Measurements from ENCODE around the gene CDC42BPA. TPM values are rescaled to one million over a fixed set of nuclear protein-coding genes. Genes with fewer than 3 reads are reported as not detected.
"Not testable (repeated sequence)": the region's sequence is repeated elsewhere in the genome, so short reads cannot be mapped to it uniquely, and the experiment has no call there.

Gene CDC42BPA
- total RNA-seq, 2 donors from 2014 or later: 35.3 to 41.0 TPM

GRCh38 chr1:227342075-227342829 is 24.0 kb upstream of the CDC42BPA start:
- no peak for DNase-seq
- no peak for ATAC-seq
- intact Hi-C loops (cut with DNase I): no loop called here

GRCh38 chr1:227336136-227336535 is 17.8 kb upstream of the CDC42BPA start:
- DNase-seq; intact Hi-C loops (cut with DNase I); ATAC-seq: not testable (repeated sequence)

GRCh38 chr1:227335242-227336020 is 17.1 kb upstream of the CDC42BPA start:
- DNase-seq (no peak), ATAC-seq (no peak)
- intact Hi-C loops (cut with DNase I): no loop called here

GRCh38 chr1:227333423-227333822 is 15.1 kb upstream of the CDC42BPA start:
- ATAC-seq: no peak
- intact Hi-C loops (cut with DNase I): no loop called here

GRCh38 chr1:227330279-227331076 is 12.2 kb upstream of the CDC42BPA start:
- DNase-seq: no peak
- no peak for ATAC-seq
- intact Hi-C loops (cut with DNase I): no loop called here

More at GRCh38 chr1:227333423-227333822, 15.1 kb upstream of the CDC42BPA start:
- no peak for DNase-seq

GRCh38 chr1:227328405-227329019 is 10.2 kb upstream of the CDC42BPA start:
- ATAC-seq (no peak), DNase-seq (no peak)
- intact Hi-C loops (cut with DNase I): no loop called here

GRCh38 chr1:227325156-227325555 is 6.9 kb upstream of the CDC42BPA start:
- ATAC-seq: no peak
- intact Hi-C loops (cut with DNase I): no loop called here
- DNase-seq: no peak

GRCh38 chr1:227323967-227324268 is 5.6 kb upstream of the CDC42BPA start:
- no peak for ATAC-seq
- intact Hi-C loops (cut with DNase I): no loop called here
- DNase-seq: no peak

GRCh38 chr1:227323171-227323966 is 5.1 kb upstream of the CDC42BPA start:
- intact Hi-C loops (cut with DNase I): no loop called here

GRCh38 chr1:227322376-227322775 is 4.1 kb upstream of the CDC42BPA start:
- DNase-seq (no peak), ATAC-seq (no peak)
- intact Hi-C loops (cut with DNase I): no loop called here

More at GRCh38 chr1:227323171-227323966, 5.1 kb upstream of the CDC42BPA start:
- no peak for ATAC-seq
- no peak for DNase-seq

GRCh38 chr1:227321035-227321434 is 2.7 kb upstream of the CDC42BPA start:
- ATAC-seq (no peak), DNase-seq (no peak)
- intact Hi-C loops (cut with DNase I): no loop called here

GRCh38 chr1:227320476-227320875 is 2.2 kb upstream of the CDC42BPA start:
- intact Hi-C loops (cut with DNase I): no loop called here

GRCh38 chr1:227318853-227319607 is 738 bp upstream of the CDC42BPA start:
- ATAC-seq: peak; percentile 50 to 51
- intact Hi-C loops (cut with DNase I): loop anchor here (2.0 to 10.0 kb wide), 4 partner anchors 77 to 118 kb away; no protein-coding TSS in a partner anchor
- DNase-seq: peak; percentile 46

More at GRCh38 chr1:227320476-227320875, 2.2 kb upstream of the CDC42BPA start:
- DNase-seq (no peak), ATAC-seq (no peak)

- DNase-seq: peak; percentile 45
- peak; percentile 20 to 31 for ATAC-seq
- intact Hi-C loops (cut with DNase I): loop anchor here (2.0 to 10.0 kb wide), 4 partner anchors 75 to 119 kb away; no protein-coding TSS in a partner anchor
Measured at GRCh38 chr1:227317523-227318015, 723 bp downstream of the CDC42BPA start.

GRCh38 chr1:227317011-227317451 is 1.3 kb downstream of the CDC42BPA start:
- DNase-seq: no peak

GRCh38 chr1:227316456-227316855 is 1.8 kb downstream of the CDC42BPA start:
- ATAC-seq (no peak), DNase-seq (no peak)
- intact Hi-C loops (cut with DNase I): loop anchor here (5.0 to 10.0 kb wide), 3 partner anchors 74 to 118 kb away; no protein-coding TSS in a partner anchor

More at GRCh38 chr1:227317011-227317451, 1.3 kb downstream of the CDC42BPA start:
- ATAC-seq: no peak
- intact Hi-C loops (cut with DNase I): loop anchor here (5.0 to 10.0 kb wide), 3 partner anchors 75 to 118 kb away; no protein-coding TSS in a partner anchor

All from left cardiac atrium (tissue), 4 donors.